ENCODE measurements around the gene AIMP1. TPM values are rescaled to one million over a fixed set of nuclear protein-coding genes. Genes with fewer than 3 reads are reported as not detected.

Gene AIMP1
- total and polyA plus RNA-seq, 2 of the 13 experiments (the other 11 are each of a cell fraction or from before 2014, with no cell fraction given): 28.6 to 82.9 TPM

- TF ChIP-seq ZFP91 (CRISPR knock-in tag; IDR thresholded peaks at IDR 0.05; ENCODE audit: borderline replicate concordance) (no peak), ZBTB8A (CRISPR knock-in tag; IDR thresholded peaks at IDR 0.05; ENCODE audit: borderline replicate concordance, low read depth) (no peak), TCF12 (IDR thresholded peaks at IDR 0.05) (no peak), TCF12 (CRISPR knock-in tag; IDR thresholded peaks at IDR 0.05) (no peak), PHF5A (CRISPR knock-in tag; IDR thresholded peaks at IDR 0.05; ENCODE audit: low read depth, unreplicated experiment) (no peak), ZNF576 (CRISPR knock-in tag; IDR thresholded peaks at IDR 0.05) (no peak), MYNN (CRISPR knock-in tag; IDR thresholded peaks at IDR 0.05; ENCODE audit: low read depth) (no peak), ZNF318 (CRISPR knock-in tag; IDR thresholded peaks at IDR 0.05) (no peak), EP300 (IDR thresholded peaks at IDR 0.05; ENCODE audit: low read depth in 2 of 2, low read length in 2 of 2) (peak in 1 of 2 experiments; percentile 78; a peak in 1 of 4 replicates), EP300 (CRISPR knock-in tag; IDR thresholded peaks at IDR 0.05; ENCODE audit: borderline replicate concordance) (peak; percentile 31; the same call in 1 of the 2 replicates), ZNF512B (CRISPR knock-in tag; IDR thresholded peaks at IDR 0.05; ENCODE audit: borderline replicate concordance) (no peak), RFX1 (IDR thresholded peaks at IDR 0.05) (no peak), ZNF883 (CRISPR knock-in tag; IDR thresholded peaks at IDR 0.05; ENCODE audit: not compliant biosample characterization) (no peak)
- TF ChIP-seq, protein P1, sequence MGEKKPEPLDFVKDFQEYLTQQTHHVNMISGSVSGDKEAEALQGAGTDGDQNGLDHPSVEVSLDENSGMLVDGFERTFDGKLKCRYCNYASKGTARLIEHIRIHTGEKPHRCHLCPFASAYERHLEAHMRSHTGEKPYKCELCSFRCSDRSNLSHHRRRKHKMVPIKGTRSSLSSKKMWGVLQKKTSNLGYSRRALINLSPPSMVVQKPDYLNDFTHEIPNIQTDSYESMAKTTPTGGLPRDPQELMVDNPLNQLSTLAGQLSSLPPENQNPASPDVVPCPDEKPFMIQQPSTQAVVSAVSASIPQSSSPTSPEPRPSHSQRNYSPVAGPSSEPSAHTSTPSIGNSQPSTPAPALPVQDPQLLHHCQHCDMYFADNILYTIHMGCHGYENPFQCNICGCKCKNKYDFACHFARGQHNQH (CRISPR knock-in tag; IDR thresholded peaks at IDR 0.05): no peak
Observed at GRCh38 chr4:106343865-106344646, 27.7 kb downstream of the AIMP1 start (continued).

Data from HepG2 (cell line).